ENCODE data around the gene LRBA. TPM values are rescaled to one million over a fixed set of nuclear protein-coding genes. Genes with fewer than 3 reads are reported as not detected.
"Not testable (repeated sequence)": the region's sequence is repeated elsewhere in the genome, so short reads cannot be mapped to it uniquely, and the experiment has no call there.

Gene LRBA
- total RNA-seq, 3 donors from 2014 or later (not counting 1 experiment from before 2014, with no cell fraction given): 72.1 to 87.6 (median 83.1) TPM

GRCh38 chr4:150957095-150957494 is 58.0 kb downstream of the LRBA start:
- peaks cover 58 to 60% of the 10 kb centered on the region in 2 donors for H3K4me1 Mint-ChIP-seq
- WGBS (ENCODE audit: insufficient coverage): 100% methylated on average over 1 of the region's 1 CpG
- H3K4me3 ChIP-seq (ENCODE audit: low read length); H3K36me3 ChIP-seq (ENCODE audit: control insufficient read depth, insufficient read depth, low read length); H3K4me3 Mint-ChIP-seq; DNase-seq; H3K27me3 Mint-ChIP-seq (ENCODE audit: low read depth in 2 of 2); H3K4me1 ChIP-seq (ENCODE audit: control insufficient read depth, insufficient read depth, low read length); H3K36me3 Mint-ChIP-seq; H3K9me3 Mint-ChIP-seq; H3K27ac ChIP-seq (ENCODE audit: low read length); intact Hi-C loops (cut with micrococcal nuclease); H3K27me3 ChIP-seq (ENCODE audit: control insufficient read depth, insufficient read depth, low read length): not testable (repeated sequence)
- H3K9me3 ChIP-seq (ENCODE audit: control insufficient read depth, insufficient read depth, low read length): peaks cover 14% of the 10 kb centered on the region
- peak overlapping the region; percentile 19 to 51 for H3K27ac Mint-ChIP-seq
- ATAC-seq: peak in 1 of 3 donors; percentile 47

GRCh38 chr4:150953916-150954315 is 61.2 kb downstream of the LRBA start:
- H3K27me3 Mint-ChIP-seq (ENCODE audit: low read depth in 2 of 2); H3K36me3 Mint-ChIP-seq; H3K27ac Mint-ChIP-seq; intact Hi-C loops (cut with micrococcal nuclease); DNase-seq; ATAC-seq; H3K4me3 Mint-ChIP-seq; H3K27ac ChIP-seq (ENCODE audit: low read length); H3K27me3 ChIP-seq (ENCODE audit: control insufficient read depth, insufficient read depth, low read length); H3K9me3 Mint-ChIP-seq; H3K4me1 ChIP-seq (ENCODE audit: control insufficient read depth, insufficient read depth, low read length); H3K36me3 ChIP-seq (ENCODE audit: control insufficient read depth, insufficient read depth, low read length); H3K4me3 ChIP-seq (ENCODE audit: low read length): not testable (repeated sequence)
- 96% methylated on average over 22 of the region's 28 CpGs for WGBS (ENCODE audit: insufficient coverage)
- H3K9me3 ChIP-seq (ENCODE audit: control insufficient read depth, insufficient read depth, low read length): peaks cover 14% of the 10 kb centered on the region
- peaks cover 61 to 65% of the 10 kb centered on the region in 2 donors for H3K4me1 Mint-ChIP-seq

- Histone ChIP-seq H3K27ac (ENCODE audit: low read length) (no peak overlapping the region), H3K4me3 (ENCODE audit: low read length) (no peak overlapping the region), H3K36me3 (ENCODE audit: control insufficient read depth, insufficient read depth, low read length) (no peaks in the 10 kb centered on the region), H3K27me3 (ENCODE audit: control insufficient read depth, insufficient read depth, low read length) (no peaks in the 10 kb centered on the region), H3K9me3 (ENCODE audit: control insufficient read depth, insufficient read depth, low read length) (peaks cover 3% of the 10 kb centered on the region), H3K4me1 (ENCODE audit: control insufficient read depth, insufficient read depth, low read length) (no peaks in the 10 kb centered on the region)
- Mint-ChIP-seq H3K4me1 (peaks cover 60 to 61% of the 10 kb centered on the region in 2 donors), H3K9me3 (peaks cover 0 to under 1% of the 10 kb centered on the region in 2 donors), H3K36me3 (no peaks in the 10 kb centered on the region), H3K4me3 (no peak overlapping the region), H3K27ac (peak overlapping the region in 1 of 2 donors; percentile 33), H3K27me3 (ENCODE audit: low read depth in 2 of 2) (no peaks in the 10 kb centered on the region)
- DNase-seq (no peak), ATAC-seq (no peak)
- TF ChIP-seq CTCF (IDR thresholded peaks at IDR 0.05): no peak
- intact Hi-C loops (cut with micrococcal nuclease): no loop called here
- WGBS (ENCODE audit: insufficient coverage): 97% methylated on average over 2 of the region's 6 CpGs
These were observed 62.8 kb downstream of the LRBA start for GRCh38 chr4:150952167-150952845.

- ATAC-seq (no peak), DNase-seq (no peak)
These were observed 64.3 kb downstream of the LRBA start for GRCh38 chr4:150950657-150951288.

More at GRCh38 chr4:150950657-150951288, 64.3 kb downstream of the LRBA start:
- no peak overlapping the region for H3K4me3 Mint-ChIP-seq
- no peak for TF ChIP-seq CTCF (IDR thresholded peaks at IDR 0.05)
- no peaks in the 10 kb centered on the region for H3K9me3 ChIP-seq (ENCODE audit: control insufficient read depth, insufficient read depth, low read length)
- H3K27me3 Mint-ChIP-seq (ENCODE audit: low read depth in 2 of 2): no peaks in the 10 kb centered on the region
- intact Hi-C loops (cut with micrococcal nuclease): no loop called here
- WGBS (ENCODE audit: insufficient coverage): no CpG with 5 or more reads among the region's 2 CpGs
- H3K36me3 ChIP-seq (ENCODE audit: control insufficient read depth, insufficient read depth, low read length): no peaks in the 10 kb centered on the region
- peak overlapping the region; percentile 11 to 47 for H3K27ac Mint-ChIP-seq
- no peaks in the 10 kb centered on the region for H3K36me3 Mint-ChIP-seq
- no peaks in the 10 kb centered on the region for H3K9me3 Mint-ChIP-seq
- H3K4me3 ChIP-seq (ENCODE audit: low read length): no peak overlapping the region
- H3K27ac ChIP-seq (ENCODE audit: low read length): no peak overlapping the region
- H3K4me1 ChIP-seq (ENCODE audit: control insufficient read depth, insufficient read depth, low read length): no peaks in the 10 kb centered on the region
- peaks cover 48 to 55% of the 10 kb centered on the region in 2 donors for H3K4me1 Mint-ChIP-seq
- no peaks in the 10 kb centered on the region for H3K27me3 ChIP-seq (ENCODE audit: control insufficient read depth, insufficient read depth, low read length)

All from natural killer cell (primary cell).